ENCODE data around the gene FGF8. TPM values are rescaled to one million over a fixed set of nuclear protein-coding genes. Genes with fewer than 3 reads are reported as not detected.

Gene FGF8
- total RNA-seq, 4 donors from 2014 or later: not detected

- intact Hi-C loops (cut with DNase I; ENCODE audit: low total_unique reads): loop anchor here (10.0 kb wide), 2 partner anchors 458 to 1278 kb away; partner anchors contain the start of genes BTRC and HIF1AN
- DNase-seq: no peak
- Histone ChIP-seq H3K4me3 (no peak overlapping the region), H3K27ac (no peak overlapping the region), H3K27me3 (no peaks in the 10 kb centered on the region), H3K9me3 (no peaks in the 10 kb centered on the region), H3K36me3 (peaks cover 0 to 34% of the 10 kb centered on the region in 2 donors), H3K4me1 (peaks cover 32 to 37% of the 10 kb centered on the region in 2 donors)
- no peak for TF ChIP-seq POLR2A (IDR thresholded peaks at IDR 0.05)
- TF ChIP-seq CTCF (IDR thresholded peaks at IDR 0.05 in 4 of 5, conservative IDR thresholded peaks at IDR 0.05 in 1 of 5): no peak
- no peak for ATAC-seq
- in situ Hi-C loops (cut with MboI; ENCODE audit: low sequenced_read_pairs in 4 of 4): no loop called here
These were observed 36.7 kb upstream of the FGF8 start for GRCh38 chr10:101812606-101813005.

- no peak for ATAC-seq
- H3K4me3 ChIP-seq: no peak overlapping the region
- H3K36me3 ChIP-seq: peaks cover 6 to 82% of the 10 kb centered on the region in 2 donors
- H3K27me3 ChIP-seq: no peaks in the 10 kb centered on the region
- in situ Hi-C loops (cut with MboI; ENCODE audit: low sequenced_read_pairs in 4 of 4) (no loop called here), intact Hi-C loops (cut with DNase I; ENCODE audit: low total_unique reads) (no loop called here)
- H3K4me1 ChIP-seq: peaks cover 0 to 4% of the 10 kb centered on the region in 2 donors
- no peak for DNase-seq
- TF ChIP-seq POLR2A (IDR thresholded peaks at IDR 0.05): no peak
- no peak for TF ChIP-seq CTCF (IDR thresholded peaks at IDR 0.05 in 4 of 5, conservative IDR thresholded peaks at IDR 0.05 in 1 of 5)
- H3K9me3 ChIP-seq: no peaks in the 10 kb centered on the region
- no peak overlapping the region for H3K27ac ChIP-seq
These were observed 31.2 kb upstream of the FGF8 start for GRCh38 chr10:101807158-101807557.

- TF ChIP-seq POLR2A (IDR thresholded peaks at IDR 0.05) (no peak), CTCF (IDR thresholded peaks at IDR 0.05 in 4 of 5, conservative IDR thresholded peaks at IDR 0.05 in 1 of 5) (no peak)
- Histone ChIP-seq H3K4me1 (no peaks in the 10 kb centered on the region), H3K27ac (no peak overlapping the region), H3K9me3 (no peaks in the 10 kb centered on the region), H3K36me3 (peaks cover 6 to 97% of the 10 kb centered on the region in 2 donors), H3K4me3 (no peak overlapping the region), H3K27me3 (no peaks in the 10 kb centered on the region)
- intact Hi-C loops (cut with DNase I; ENCODE audit: low total_unique reads): no loop called here
- DNase-seq (no peak), ATAC-seq (no peak)
- in situ Hi-C loops (cut with MboI; ENCODE audit: low sequenced_read_pairs in 4 of 4): no loop called here
These were observed 27.6 kb upstream of the FGF8 start for GRCh38 chr10:101803511-101803910.

GRCh38 chr10:101797403-101798059 lies 21.6 kb upstream of the FGF8 start:
- H3K36me3 ChIP-seq: peaks cover 2 to 99% of the 10 kb centered on the region in 2 donors
- DNase-seq (no peak), ATAC-seq (no peak)
- in situ Hi-C loops (cut with MboI; ENCODE audit: low sequenced_read_pairs in 4 of 4) (no loop called here), intact Hi-C loops (cut with DNase I; ENCODE audit: low total_unique reads) (no loop called here)
- H3K4me1 ChIP-seq: no peaks in the 10 kb centered on the region
- no peak overlapping the region for H3K4me3 ChIP-seq
- no peak overlapping the region for H3K27ac ChIP-seq
- no peaks in the 10 kb centered on the region for H3K27me3 ChIP-seq
- H3K9me3 ChIP-seq: no peaks in the 10 kb centered on the region
- TF ChIP-seq CTCF (IDR thresholded peaks at IDR 0.05 in 4 of 5, conservative IDR thresholded peaks at IDR 0.05 in 1 of 5) (no peak), POLR2A (IDR thresholded peaks at IDR 0.05) (no peak)

GRCh38 chr10:101793526-101793925 lies 17.6 kb upstream of the FGF8 start:
- H3K4me3 ChIP-seq: no peak overlapping the region
- in situ Hi-C loops (cut with MboI; ENCODE audit: low sequenced_read_pairs in 4 of 4): no loop called here
- TF ChIP-seq CTCF (IDR thresholded peaks at IDR 0.05 in 4 of 5, conservative IDR thresholded peaks at IDR 0.05 in 1 of 5) (no peak), POLR2A (IDR thresholded peaks at IDR 0.05) (no peak)
- DNase-seq (no peak), ATAC-seq (no peak)
- H3K36me3 ChIP-seq: peaks cover 2 to 99% of the 10 kb centered on the region in 2 donors
- intact Hi-C loops (cut with DNase I; ENCODE audit: low total_unique reads): no loop called here
- no peak overlapping the region for H3K27ac ChIP-seq
- H3K9me3 ChIP-seq: no peaks in the 10 kb centered on the region
- no peaks in the 10 kb centered on the region for H3K4me1 ChIP-seq
- no peaks in the 10 kb centered on the region for H3K27me3 ChIP-seq

All from gastrocnemius medialis (tissue), 4 donors.